Upper lobe of right lung (tissue), 1 donor: ENCODE results near the gene PLEKHG3. TPM values are rescaled to one million over a fixed set of nuclear protein-coding genes. Genes with fewer than 3 reads are reported as not detected.

Experiments
- ATAC-seq: fragments of 200-7000 bp; cut with Tn5 transposase; one replicate; pipeline ENCODE4 v1.9.1; 2020; ENCODE audit warnings: mild to moderate bottlenecking, moderate library complexity
- DNase-seq: peaks from one replicate; pipeline ENCODE4 v3.0.0-alpha.2; 2020
- H3K27ac ChIP-seq: fragments of 200-600 bp; one replicate; pipeline ENCODE4 v1.8.0; 2022
- H3K27me3 ChIP-seq: fragments of 200-600 bp; one replicate; pipeline ENCODE4 v1.8.0; 2022; ENCODE audit warnings: mild to moderate bottlenecking
- H3K36me3 ChIP-seq: fragments of 200-600 bp; one replicate; pipeline ENCODE4 v1.8.0; 2022
- H3K4me1 ChIP-seq: fragments of 200-600 bp; one replicate; pipeline ENCODE4 v1.8.0; 2022
- H3K4me3 ChIP-seq: fragments of 200-600 bp; one replicate; pipeline ENCODE4 v1.8.0; 2022; ENCODE audit warnings: mild to moderate bottlenecking
- H3K9me3 ChIP-seq: fragments of 200-600 bp; one replicate; pipeline ENCODE4 v1.8.0; 2022
- intact Hi-C: fragments of 100-400 bp; cut with DNase I; formaldehyde crosslinking; loops from one replicate; pipeline ENCODE4 v1.11.0; 2022
- total RNA-seq: library from RNA; stranded (reverse); fragmentation: NEBNext Ultra II Directional; extraction: Animal tissue kit (Norgen Biotek cat#: 25700); gene quantifications from one replicate; pipeline ENCODE4 v1.2.1, GENCODE V29; 2021
- TF ChIP-seq, protein P1 (sequence below): fragments of 200-600 bp; IDR thresholded peaks from one replicate; pipeline ENCODE4 v1.8.0; 2022; ENCODE audit warnings: antibody characterized with exemption
- donor health status: DM: no; HTN: yes; CAD: no; lungs with severe emphysema.

Gene PLEKHG3
- total RNA-seq, 1 donor from 2014 or later, result 34.5 TPM

DNA sequence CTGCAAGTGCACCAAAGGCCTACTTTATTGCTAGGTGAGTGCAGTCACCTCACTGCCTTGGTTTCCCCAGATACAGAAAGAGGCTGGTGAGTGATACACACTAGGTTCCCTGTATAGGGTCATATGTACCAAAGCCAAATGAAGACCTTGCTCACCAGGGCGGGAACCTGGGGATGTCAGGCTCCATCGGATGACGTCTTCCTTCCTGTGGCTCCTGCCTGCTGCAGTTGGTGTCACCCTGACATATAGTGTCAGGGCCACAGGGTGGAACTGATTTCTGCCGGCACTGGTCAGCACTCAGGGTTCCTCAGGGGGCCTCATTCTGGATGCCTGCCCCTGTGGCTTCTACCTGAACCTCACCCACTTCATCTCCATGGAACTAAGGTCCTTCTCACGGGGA, 43.1 kb downstream of the PLEKHG3 start:
- Histone ChIP-seq H3K4me3 (no peak overlapping the region), H3K36me3 (peaks cover 13% of the 10 kb centered on the region), H3K4me1 (peaks cover 12% of the 10 kb centered on the region), H3K9me3 (no peaks in the 10 kb centered on the region), H3K27me3 (no peaks in the 10 kb centered on the region), H3K27ac (no peak overlapping the region)
- intact Hi-C loops, result no loop called here
- ATAC-seq (no peak), DNase-seq (no peak)
- TF ChIP-seq, protein P1, sequence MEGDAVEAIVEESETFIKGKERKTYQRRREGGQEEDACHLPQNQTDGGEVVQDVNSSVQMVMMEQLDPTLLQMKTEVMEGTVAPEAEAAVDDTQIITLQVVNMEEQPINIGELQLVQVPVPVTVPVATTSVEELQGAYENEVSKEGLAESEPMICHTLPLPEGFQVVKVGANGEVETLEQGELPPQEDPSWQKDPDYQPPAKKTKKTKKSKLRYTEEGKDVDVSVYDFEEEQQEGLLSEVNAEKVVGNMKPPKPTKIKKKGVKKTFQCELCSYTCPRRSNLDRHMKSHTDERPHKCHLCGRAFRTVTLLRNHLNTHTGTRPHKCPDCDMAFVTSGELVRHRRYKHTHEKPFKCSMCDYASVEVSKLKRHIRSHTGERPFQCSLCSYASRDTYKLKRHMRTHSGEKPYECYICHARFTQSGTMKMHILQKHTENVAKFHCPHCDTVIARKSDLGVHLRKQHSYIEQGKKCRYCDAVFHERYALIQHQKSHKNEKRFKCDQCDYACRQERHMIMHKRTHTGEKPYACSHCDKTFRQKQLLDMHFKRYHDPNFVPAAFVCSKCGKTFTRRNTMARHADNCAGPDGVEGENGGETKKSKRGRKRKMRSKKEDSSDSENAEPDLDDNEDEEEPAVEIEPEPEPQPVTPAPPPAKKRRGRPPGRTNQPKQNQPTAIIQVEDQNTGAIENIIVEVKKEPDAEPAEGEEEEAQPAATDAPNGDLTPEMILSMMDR, result no peak

DNA sequence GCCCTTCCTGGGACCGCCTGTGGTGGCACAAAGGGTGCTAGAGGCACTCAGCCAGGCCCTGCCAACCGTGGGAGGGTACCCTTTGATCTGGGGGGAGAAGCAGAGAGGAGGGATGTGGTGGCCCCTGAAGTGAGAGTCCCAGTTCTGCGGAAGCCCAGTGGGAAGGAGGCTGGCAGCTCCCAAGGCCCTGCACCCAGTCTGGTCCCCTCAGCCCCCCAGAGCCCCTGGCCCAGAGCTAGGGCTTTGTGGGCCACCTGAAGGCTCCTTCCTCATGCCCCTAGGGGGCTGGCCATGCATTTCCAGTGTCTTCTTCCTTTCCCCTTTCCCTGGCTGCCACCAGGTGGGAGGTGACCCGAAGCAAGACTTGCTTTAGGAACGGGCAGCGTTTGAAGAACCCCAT, 44.3 kb downstream of the PLEKHG3 start:
- no peak for DNase-seq

DNA sequence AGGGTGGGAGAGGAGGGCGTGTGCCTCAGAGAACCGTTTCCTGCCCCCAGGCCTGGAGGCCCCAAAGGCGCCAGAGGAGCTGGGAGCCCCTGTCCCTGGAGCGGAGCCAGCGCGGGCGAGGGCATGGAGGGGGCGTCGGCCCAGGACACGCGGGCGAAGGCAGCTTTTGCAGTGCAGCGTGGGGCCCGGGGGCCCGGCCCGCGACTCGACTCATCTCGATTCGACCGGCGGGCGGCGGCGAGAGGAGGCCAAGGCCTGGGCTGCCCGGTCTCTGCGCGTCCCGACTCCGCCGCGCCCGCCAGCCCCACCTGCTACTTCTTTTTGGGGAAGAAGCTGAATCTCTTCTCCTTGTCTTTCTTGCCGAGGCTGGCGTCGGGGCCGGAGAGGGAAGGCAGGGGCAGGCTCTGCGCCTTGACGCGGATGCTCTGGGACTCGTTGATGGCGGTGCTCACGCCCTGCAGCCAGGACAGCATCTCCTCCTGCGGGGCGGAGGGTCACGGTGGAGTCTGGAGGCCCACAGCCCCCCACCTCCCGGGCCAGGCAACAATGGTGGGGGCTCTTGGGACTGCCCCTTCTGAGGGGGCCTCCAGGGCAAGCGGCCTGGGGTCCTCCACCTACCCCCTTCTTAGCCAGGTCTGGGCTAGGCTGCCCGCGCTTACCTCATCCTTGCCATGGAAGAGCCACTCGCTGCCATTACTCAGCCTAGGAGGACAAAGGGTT, 44.9 kb downstream of the PLEKHG3 start:
- no peaks in the 10 kb centered on the region for H3K36me3 ChIP-seq
- H3K27me3 ChIP-seq, result no peaks in the 10 kb centered on the region
- intact Hi-C loops, result no loop called here
- TF ChIP-seq, protein P1, result no peak
- no peak for ATAC-seq
- DNase-seq, result no peak
- no peaks in the 10 kb centered on the region for H3K9me3 ChIP-seq
- H3K4me3 ChIP-seq, result no peak overlapping the region
- H3K4me1 ChIP-seq, result peaks cover 12% of the 10 kb centered on the region
- no peak overlapping the region for H3K27ac ChIP-seq

More for the DNA sequence above, 44.3 kb downstream of the PLEKHG3 start:
- H3K27me3 ChIP-seq, result no peaks in the 10 kb centered on the region
- no peak overlapping the region for H3K27ac ChIP-seq
- peaks cover 12% of the 10 kb centered on the region for H3K4me1 ChIP-seq
- H3K36me3 ChIP-seq, result peaks cover 1% of the 10 kb centered on the region
- no peak overlapping the region for H3K4me3 ChIP-seq
- TF ChIP-seq, protein P1, result no peak
- intact Hi-C loops, result no loop called here
- H3K9me3 ChIP-seq, result no peaks in the 10 kb centered on the region
- ATAC-seq, result no peak

DNA sequence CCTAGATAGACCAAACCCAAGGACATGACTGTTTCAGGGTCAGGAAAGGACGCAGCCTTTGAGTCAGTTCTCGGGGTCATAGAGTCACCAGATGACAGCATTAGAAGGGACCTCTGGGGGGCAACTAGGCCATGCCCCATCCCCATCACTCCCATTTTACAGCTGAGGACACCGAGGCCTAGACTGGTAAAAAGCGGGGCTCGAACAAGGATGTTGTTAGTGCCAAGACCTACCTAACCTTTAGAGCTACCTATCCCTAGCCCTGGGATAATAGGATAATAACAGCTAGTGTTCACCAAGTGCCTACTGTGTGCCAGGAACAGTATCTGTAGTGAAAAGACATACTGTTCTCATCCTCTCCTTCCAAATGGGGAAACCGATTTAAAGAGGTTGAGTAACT, 48.7 kb downstream of the PLEKHG3 start:
- peaks cover 4% of the 10 kb centered on the region for H3K4me1 ChIP-seq
- DNase-seq, result no peak
- no peaks in the 10 kb centered on the region for H3K36me3 ChIP-seq
- intact Hi-C loops, result no loop called here
- H3K9me3 ChIP-seq, result no peaks in the 10 kb centered on the region
- TF ChIP-seq, protein P1, result no peak
- H3K27me3 ChIP-seq, result no peaks in the 10 kb centered on the region
- ATAC-seq, result no peak
- H3K27ac ChIP-seq, result no peak overlapping the region
- H3K4me3 ChIP-seq, result no peak overlapping the region

DNA sequence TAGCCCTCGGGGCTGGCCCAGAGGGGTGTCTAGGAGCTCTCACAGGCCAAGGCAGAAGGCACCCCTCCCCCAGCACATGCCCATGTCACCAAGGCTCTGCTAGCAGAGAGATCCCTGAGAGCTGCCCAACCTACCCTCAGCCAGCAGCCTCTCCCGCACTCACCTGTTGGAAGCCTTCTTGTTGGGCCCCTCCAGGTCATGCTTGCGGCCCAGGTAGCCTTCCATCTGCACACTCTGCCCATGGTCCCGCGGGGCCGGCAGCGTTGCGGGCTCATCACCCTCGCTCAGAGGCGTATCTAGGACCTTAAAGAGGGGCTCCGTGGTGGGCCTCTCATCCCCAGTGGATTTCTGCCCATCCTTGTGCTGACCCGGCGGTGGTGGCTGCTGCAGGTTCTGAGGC, 49.1 kb downstream of the PLEKHG3 start:
- no peaks in the 10 kb centered on the region for H3K36me3 ChIP-seq
- DNase-seq (no peak), ATAC-seq (no peak)
- no peak overlapping the region for H3K27ac ChIP-seq
- H3K9me3 ChIP-seq, result no peaks in the 10 kb centered on the region
- H3K27me3 ChIP-seq, result no peaks in the 10 kb centered on the region
- intact Hi-C loops, result no loop called here
- no peak overlapping the region for H3K4me3 ChIP-seq
- peaks cover 6% of the 10 kb centered on the region for H3K4me1 ChIP-seq
- TF ChIP-seq, protein P1, result no peak
